ENCODE measurements around the gene RNF207.
A peak's percentile ranks its signal among the peaks of the same experiment; 100 is the strongest.

Gene RNF207

GRCh38 chr1:6174621-6175410 lies 31.1 kb upstream of the RNF207 start:
- DNase-seq (ENCODE audit: low read depth): no peak

- no peak for DNase-seq (ENCODE audit: low read depth)
Measured at GRCh38 chr1:6175411-6175828, 30.5 kb upstream of the RNF207 start.

- no peak for DNase-seq (ENCODE audit: low read depth)
Measured at GRCh38 chr1:6176779-6177178, 29.1 kb upstream of the RNF207 start.

GRCh38 chr1:6177681-6178380 lies 28.1 kb upstream of the RNF207 start:
- no peak for DNase-seq (ENCODE audit: low read depth)

GRCh38 chr1:6178751-6179563 lies 27.0 kb upstream of the RNF207 start:
- no peak for DNase-seq (ENCODE audit: low read depth)

- no peak for DNase-seq (ENCODE audit: low read depth)
Measured at GRCh38 chr1:6179564-6180175, 26.2 kb upstream of the RNF207 start.

- DNase-seq (ENCODE audit: low read depth): no peak
Measured at GRCh38 chr1:6180268-6180706, 25.6 kb upstream of the RNF207 start, which contains the start of gene CHD5. Gene CHD5 (minus strand): TSS chr1:6180321. CDS start chr1:6180023, 298 bp downstream.

- no peak for DNase-seq (ENCODE audit: low read depth)
Measured at GRCh38 chr1:6180707-6181311, 25.1 kb upstream of the RNF207 start.

- DNase-seq (ENCODE audit: low read depth): no peak
Measured at GRCh38 chr1:6181347-6181770, 24.6 kb upstream of the RNF207 start.

- DNase-seq (ENCODE audit: low read depth): no peak
Measured at GRCh38 chr1:6183520-6183989, 22.4 kb upstream of the RNF207 start.

- no peak for DNase-seq (ENCODE audit: low read depth)
Measured at GRCh38 chr1:6184083-6184783, 21.7 kb upstream of the RNF207 start.

- peak; percentile 48 for DNase-seq (ENCODE audit: low read depth)
Measured at GRCh38 chr1:6185151-6185550, 20.8 kb upstream of the RNF207 start.

GRCh38 chr1:6185635-6186382 lies 20.1 kb upstream of the RNF207 start:
- no peak for DNase-seq (ENCODE audit: low read depth)

- DNase-seq (ENCODE audit: low read depth): no peak
Measured at GRCh38 chr1:6188466-6188865, 17.5 kb upstream of the RNF207 start.

- no peak for DNase-seq (ENCODE audit: low read depth)
Measured at GRCh38 chr1:6191968-6192367, 14.0 kb upstream of the RNF207 start.

GRCh38 chr1:6197746-6198427 lies 8.0 kb upstream of the RNF207 start:
- DNase-seq (ENCODE audit: low read depth): no peak

- no peak for DNase-seq (ENCODE audit: low read depth)
Measured at GRCh38 chr1:6198646-6199297, 7.1 kb upstream of the RNF207 start.

GRCh38 chr1:6199298-6200187 lies 6.4 kb upstream of the RNF207 start, which contains the start of gene RPL22:
Gene RPL22 (minus strand): TSS chr1:6199595. CDS start chr1:6199573, 22 bp downstream.
- peak; percentile 97 for DNase-seq (ENCODE audit: low read depth)

Data from non-pigmented ciliary epithelial cell (primary cell).